OCI-LY3 (cell line): ENCODE measurements around the gene RAB36.
A peak's percentile ranks its signal among the peaks of the same experiment; 100 is the strongest.

Source experiments
- EZH2phosphoT487 ChIP-seq: fragments of 200-600 bp; shearing (Covaris generic); IDR thresholded peaks from 2 replicates; pipeline ENCODE4 v1.6.1; 2018; ENCODE audit warnings: antibody characterized with exemption, mixed run types, low read depth
- TF ChIP-seq, protein P1 (sequence below): fragments of 200-600, 300-600 bp; sonication (generic); IDR thresholded peaks from 2 replicates; pipeline ENCODE4 v1.5.1; 2014; ENCODE audit warnings: antibody characterized with exemption, low read length, low read depth

DNA sequence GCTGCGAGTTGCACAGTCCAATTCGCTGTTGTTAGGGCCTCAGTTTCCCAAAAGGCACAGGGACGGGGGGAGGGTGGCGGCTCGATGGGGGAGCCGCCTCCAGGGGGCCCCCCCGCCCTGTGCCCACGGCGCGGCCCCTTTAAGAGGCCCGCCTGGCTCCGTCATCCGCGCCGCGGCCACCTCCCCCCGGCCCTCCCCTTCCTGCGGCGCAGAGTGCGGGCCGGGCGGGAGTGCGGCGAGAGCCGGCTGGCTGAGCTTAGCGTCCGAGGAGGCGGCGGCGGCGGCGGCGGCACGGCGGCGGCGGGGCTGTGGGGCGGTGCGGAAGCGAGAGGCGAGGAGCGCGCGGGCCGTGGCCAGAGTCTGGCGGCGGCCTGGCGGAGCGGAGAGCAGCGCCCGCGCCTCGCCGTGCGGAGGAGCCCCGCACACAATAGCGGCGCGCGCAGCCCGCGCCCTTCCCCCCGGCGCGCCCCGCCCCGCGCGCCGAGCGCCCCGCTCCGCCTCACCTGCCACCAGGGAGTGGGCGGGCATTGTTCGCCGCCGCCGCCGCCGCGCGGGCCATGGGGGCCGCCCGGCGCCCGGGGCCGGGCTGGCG is 35.1 kb downstream of the RAB36 start, which contains the start of gene BCR:
- TF ChIP-seq, protein P1, sequence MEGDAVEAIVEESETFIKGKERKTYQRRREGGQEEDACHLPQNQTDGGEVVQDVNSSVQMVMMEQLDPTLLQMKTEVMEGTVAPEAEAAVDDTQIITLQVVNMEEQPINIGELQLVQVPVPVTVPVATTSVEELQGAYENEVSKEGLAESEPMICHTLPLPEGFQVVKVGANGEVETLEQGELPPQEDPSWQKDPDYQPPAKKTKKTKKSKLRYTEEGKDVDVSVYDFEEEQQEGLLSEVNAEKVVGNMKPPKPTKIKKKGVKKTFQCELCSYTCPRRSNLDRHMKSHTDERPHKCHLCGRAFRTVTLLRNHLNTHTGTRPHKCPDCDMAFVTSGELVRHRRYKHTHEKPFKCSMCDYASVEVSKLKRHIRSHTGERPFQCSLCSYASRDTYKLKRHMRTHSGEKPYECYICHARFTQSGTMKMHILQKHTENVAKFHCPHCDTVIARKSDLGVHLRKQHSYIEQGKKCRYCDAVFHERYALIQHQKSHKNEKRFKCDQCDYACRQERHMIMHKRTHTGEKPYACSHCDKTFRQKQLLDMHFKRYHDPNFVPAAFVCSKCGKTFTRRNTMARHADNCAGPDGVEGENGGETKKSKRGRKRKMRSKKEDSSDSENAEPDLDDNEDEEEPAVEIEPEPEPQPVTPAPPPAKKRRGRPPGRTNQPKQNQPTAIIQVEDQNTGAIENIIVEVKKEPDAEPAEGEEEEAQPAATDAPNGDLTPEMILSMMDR: peak; percentile 20; the same call in 1 of the 2 replicates
- no peak for TF ChIP-seq EZH2phosphoT487
